Vagina (tissue), 2 donors: ENCODE measurements around the gene STYK1. TPM values are rescaled to one million over a fixed set of nuclear protein-coding genes. Genes with fewer than 3 reads are reported as not detected.

Experiments
- DNase-seq, 2 donors: peaks; one replicate each; pipeline ENCODE4 v3.0.0-alpha.2; 2017; ENCODE audit errors: extremely low spot score in 2 of 2
- H3K27ac ChIP-seq: fragments of 200-600 bp; sonication (generic); one replicate; pipeline ENCODE4 v1.5.1; 2019
- H3K27me3 ChIP-seq: fragments of 200-600 bp; sonication (generic); one replicate; pipeline ENCODE4 v1.5.1; 2019
- H3K36me3 ChIP-seq, 2 donors: fragments of 200-600 bp; sonication (generic); one replicate each; pipeline ENCODE4 v1.5.1; 2017 to 2019
- H3K4me1 ChIP-seq: fragments of 200-600 bp; sonication (generic); one replicate; pipeline ENCODE4 v1.5.1; 2019
- H3K4me3 ChIP-seq, 2 donors: fragments of 200-600 bp; sonication (generic); 1 replicate in 1 of 2; 2 replicates in 1 of 2; pipeline ENCODE4 v1.5.1; 2016 to 2019
- H3K9me3 ChIP-seq: fragments of 200-600 bp; sonication (generic); one replicate; pipeline ENCODE4 v1.5.1; 2019
- POLR2A ChIP-seq, 2 donors: fragments of 450-650 bp; IDR thresholded peaks; one replicate each; pipeline ENCODE4 v1.6.1; 2017; ENCODE audit warnings: antibody characterized with exemption in 2 of 2, mild to moderate bottlenecking in 2 of 2, moderate library complexity in 2 of 2
- POLR2AphosphoS5 ChIP-seq, 2 donors: sonication (generic); formaldehyde crosslinking; IDR thresholded peaks; one replicate each; pipeline ENCODE4 v1.9.0; 2017; ENCODE audit warnings: antibody characterized with exemption in 2 of 2, mild to moderate bottlenecking in 2 of 2, low read depth in 1 of 2; ENCODE audit not compliant: insufficient read depth in 1 of 2
- intact Hi-C: fragments of 100-400 bp; cut with DNase I; formaldehyde crosslinking; loops from one replicate; pipeline ENCODE4 v1.15.1; 2023
- total RNA-seq: library from RNA; depleted of rRNA; stranded (reverse); fragments of >200 nt; gene quantifications from one replicate; pipeline ENCODE4 v1.2.3, GENCODE V29; 2016
- TF ChIP-seq, protein P1 (sequence below), 3 experiments: fragments of 450-650 bp in 2 of 3; fragments of 200-600 bp in 1 of 3; sonication (generic) in 1 of 3; IDR thresholded peaks; one replicate each; pipeline ENCODE4 v1.5.1; 2017 to 2019; ENCODE audit warnings: antibody characterized with exemption in 3 of 3, mild to moderate bottlenecking in 2 of 3, moderate library complexity in 2 of 3

STYK1 gene
- total RNA-seq, 1 donor from 2014 or later: 6.4 TPM

DNA sequence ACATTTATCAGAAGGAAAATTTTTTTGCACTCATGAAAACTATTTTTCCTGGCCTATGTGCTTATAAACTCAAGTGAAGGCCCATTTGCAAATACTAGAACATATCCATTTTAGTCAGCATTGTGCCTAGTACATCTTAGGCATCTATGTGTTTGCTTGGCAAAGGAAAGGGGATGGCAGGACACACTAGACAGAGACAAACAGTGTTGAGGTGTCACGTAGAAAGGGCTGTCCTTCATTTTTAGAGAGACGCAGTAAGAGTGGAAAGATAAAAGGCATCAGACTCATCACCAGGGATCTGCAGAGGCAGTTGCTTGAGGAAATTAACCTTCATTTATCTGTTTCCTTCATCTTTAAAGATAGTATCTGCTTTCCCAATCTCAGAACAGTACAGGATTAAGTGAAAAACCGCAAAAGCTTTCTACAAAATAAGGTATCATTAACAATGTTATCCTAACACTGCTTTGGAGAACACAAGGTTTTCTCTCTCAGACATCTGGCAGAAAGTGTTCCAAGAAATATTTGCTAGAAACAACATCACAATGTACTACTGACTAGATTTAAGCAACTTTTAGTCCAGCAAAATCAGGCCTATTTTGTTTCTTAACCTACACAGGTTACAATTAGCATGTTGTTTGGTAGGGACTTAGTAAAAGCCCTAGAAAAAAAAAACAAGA is 47.3 kb upstream of the STYK1 start:
- intact Hi-C loops: no loop called here
- DNase-seq: no peak
- Histone ChIP-seq H3K27me3 (no peaks in the 10 kb centered on the region), H3K4me1 (peaks cover 59% of the 10 kb centered on the region), H3K9me3 (no peaks in the 10 kb centered on the region), H3K36me3 (no peaks in the 10 kb centered on the region), H3K27ac (peak overlapping the region; percentile 99), H3K4me3 (peak overlapping the region; percentile 85 to 93)
- TF ChIP-seq, protein P1, sequence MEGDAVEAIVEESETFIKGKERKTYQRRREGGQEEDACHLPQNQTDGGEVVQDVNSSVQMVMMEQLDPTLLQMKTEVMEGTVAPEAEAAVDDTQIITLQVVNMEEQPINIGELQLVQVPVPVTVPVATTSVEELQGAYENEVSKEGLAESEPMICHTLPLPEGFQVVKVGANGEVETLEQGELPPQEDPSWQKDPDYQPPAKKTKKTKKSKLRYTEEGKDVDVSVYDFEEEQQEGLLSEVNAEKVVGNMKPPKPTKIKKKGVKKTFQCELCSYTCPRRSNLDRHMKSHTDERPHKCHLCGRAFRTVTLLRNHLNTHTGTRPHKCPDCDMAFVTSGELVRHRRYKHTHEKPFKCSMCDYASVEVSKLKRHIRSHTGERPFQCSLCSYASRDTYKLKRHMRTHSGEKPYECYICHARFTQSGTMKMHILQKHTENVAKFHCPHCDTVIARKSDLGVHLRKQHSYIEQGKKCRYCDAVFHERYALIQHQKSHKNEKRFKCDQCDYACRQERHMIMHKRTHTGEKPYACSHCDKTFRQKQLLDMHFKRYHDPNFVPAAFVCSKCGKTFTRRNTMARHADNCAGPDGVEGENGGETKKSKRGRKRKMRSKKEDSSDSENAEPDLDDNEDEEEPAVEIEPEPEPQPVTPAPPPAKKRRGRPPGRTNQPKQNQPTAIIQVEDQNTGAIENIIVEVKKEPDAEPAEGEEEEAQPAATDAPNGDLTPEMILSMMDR (IDR thresholded peaks at IDR 0.05): no peak
- TF ChIP-seq POLR2A (IDR thresholded peaks at IDR 0.05) (no peak), POLR2AphosphoS5 (IDR thresholded peaks at IDR 0.05; ENCODE audit: insufficient read depth in 1 of 2, low read depth in 1 of 2) (no peak)

DNA sequence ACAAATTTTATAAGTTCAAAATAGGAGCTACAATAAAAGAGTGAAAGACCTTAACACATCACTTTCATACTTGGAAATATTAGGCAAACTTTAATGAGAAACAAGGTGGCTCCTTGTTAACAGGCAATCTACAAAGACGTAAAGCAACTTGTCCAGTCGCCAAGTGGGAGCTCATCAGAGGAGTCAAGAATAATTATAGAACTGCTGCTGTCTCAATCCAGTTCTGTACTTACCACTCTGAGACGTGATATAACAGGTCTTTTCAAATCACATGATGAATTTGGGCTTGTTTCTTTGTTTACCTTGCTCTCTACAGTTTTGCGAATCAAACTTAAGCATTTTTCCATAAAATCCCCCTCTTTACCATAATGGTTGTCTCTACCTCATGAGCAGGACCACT is 45.6 kb upstream of the STYK1 start:
- TF ChIP-seq POLR2AphosphoS5 (IDR thresholded peaks at IDR 0.05; ENCODE audit: insufficient read depth in 1 of 2, low read depth in 1 of 2) (peak in 1 of 2 donors; percentile 57), POLR2A (IDR thresholded peaks at IDR 0.05) (no peak)
- intact Hi-C loops: no loop called here
- no peaks in the 10 kb centered on the region for H3K27me3 ChIP-seq
- peak overlapping the region; percentile 99 for H3K27ac ChIP-seq
- no peak for DNase-seq
- H3K4me1 ChIP-seq: peaks cover 63% of the 10 kb centered on the region
- H3K36me3 ChIP-seq: peaks cover 0 to 16% of the 10 kb centered on the region in 2 donors
- H3K9me3 ChIP-seq: no peaks in the 10 kb centered on the region
- H3K4me3 ChIP-seq: peak overlapping the region in 1 of 2 donors; percentile 13

DNA sequence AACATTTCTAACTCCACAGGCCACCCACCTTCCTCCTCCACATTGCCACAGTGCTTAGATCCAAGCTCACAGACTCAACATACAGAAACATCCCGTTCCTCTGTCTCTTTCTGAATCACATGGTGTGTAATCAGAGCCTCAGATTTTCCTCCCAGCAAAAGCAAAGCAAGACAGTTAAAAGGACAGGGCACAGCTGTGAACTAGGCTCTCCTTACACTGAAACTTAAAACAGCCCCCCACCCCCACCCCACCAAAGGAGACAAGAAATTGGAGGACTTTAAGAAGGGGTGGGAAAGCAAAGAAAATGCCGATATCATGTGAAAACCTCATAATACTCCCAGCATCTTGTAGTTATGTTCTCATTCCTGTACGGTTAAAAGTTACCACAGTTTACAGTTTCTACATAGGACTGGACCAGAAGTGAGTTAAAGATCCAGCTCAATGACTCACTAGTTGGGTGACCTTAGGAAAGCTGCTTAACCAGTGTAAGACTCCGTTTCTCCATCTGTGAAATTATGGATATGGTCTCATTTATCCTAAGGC is 44.5 kb upstream of the STYK1 start:
- Histone ChIP-seq H3K4me1 (peaks cover 55% of the 10 kb centered on the region), H3K4me3 (peak overlapping the region in 1 of 2 donors; percentile 13), H3K36me3 (peaks cover 0 to 27% of the 10 kb centered on the region in 2 donors), H3K27me3 (no peaks in the 10 kb centered on the region), H3K9me3 (no peaks in the 10 kb centered on the region), H3K27ac (peak overlapping the region; percentile 99)
- no peak for DNase-seq
- TF ChIP-seq, protein P1 (IDR thresholded peaks at IDR 0.05): no peak
- peak in 1 of 2 donors; percentile 36 for TF ChIP-seq POLR2AphosphoS5 (IDR thresholded peaks at IDR 0.05; ENCODE audit: insufficient read depth in 1 of 2, low read depth in 1 of 2)
- intact Hi-C loops: no loop called here

DNA sequence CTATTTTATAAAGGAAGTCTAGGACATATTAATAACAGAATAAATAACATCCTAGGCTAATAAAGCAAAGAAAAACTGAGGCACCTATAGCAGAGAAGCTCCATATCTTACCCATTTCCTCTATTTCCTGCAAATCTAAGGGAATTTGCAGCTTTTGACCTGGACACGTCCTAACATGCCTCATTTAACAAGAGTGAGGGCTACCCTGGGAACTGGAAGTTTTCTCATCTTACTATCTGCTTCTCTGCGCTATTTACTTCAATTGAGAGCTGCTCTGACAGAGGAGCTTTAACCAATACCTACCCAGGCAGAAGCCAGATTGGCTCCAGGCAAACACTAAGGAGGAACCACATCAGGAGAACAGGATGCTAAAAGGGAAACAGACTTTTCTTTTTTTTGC is 43.6 kb upstream of the STYK1 start:
- peaks cover 0 to 36% of the 10 kb centered on the region in 2 donors for H3K36me3 ChIP-seq

DNA sequence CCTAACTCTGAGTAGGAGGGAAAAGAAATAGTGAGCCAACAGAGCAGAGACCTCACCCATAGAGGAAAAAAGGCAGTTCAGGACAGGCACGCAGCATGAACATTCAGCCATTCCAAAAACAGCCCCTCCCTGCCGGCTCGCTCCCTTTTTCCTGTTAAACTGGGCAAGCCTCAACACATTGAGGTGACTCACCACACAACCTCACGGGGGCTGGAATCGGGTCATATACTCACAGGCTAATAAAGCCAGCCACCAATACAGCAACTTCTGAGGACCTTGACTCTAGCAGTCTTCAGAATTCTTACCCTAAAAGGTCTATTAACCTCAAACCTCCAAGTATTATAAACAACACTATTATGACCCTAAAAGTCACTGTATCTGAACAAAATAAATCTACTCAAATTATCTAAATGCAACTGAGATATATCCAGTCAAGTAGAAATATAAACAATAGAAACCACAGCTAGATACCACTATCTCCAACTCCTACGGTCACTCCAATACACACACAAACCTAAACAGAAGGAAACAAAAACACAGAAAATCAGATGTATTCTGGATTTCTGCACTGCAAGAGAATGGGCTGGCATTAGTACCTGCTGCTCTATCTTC is 43.0 kb upstream of the STYK1 start:
- Histone ChIP-seq H3K36me3 (peaks cover 0 to 42% of the 10 kb centered on the region in 2 donors), H3K9me3 (no peaks in the 10 kb centered on the region), H3K27me3 (no peaks in the 10 kb centered on the region), H3K27ac (peak overlapping the region; percentile 99), H3K4me3 (peak overlapping the region; percentile 12 to 20), H3K4me1 (peaks cover 55% of the 10 kb centered on the region)
- DNase-seq: peak in 1 of 2 donors; percentile 94
- intact Hi-C loops: no loop called here
- TF ChIP-seq POLR2AphosphoS5 (IDR thresholded peaks at IDR 0.05; ENCODE audit: insufficient read depth in 1 of 2, low read depth in 1 of 2) (peak in 1 of 2 donors; percentile 93), POLR2A (IDR thresholded peaks at IDR 0.05) (peak in 1 of 2 donors; percentile 11)
- TF ChIP-seq, protein P1 (IDR thresholded peaks at IDR 0.05): no peak

More for the DNA sequence above, 43.6 kb upstream of the STYK1 start:
- H3K27ac ChIP-seq: peak overlapping the region; percentile 99
- no peaks in the 10 kb centered on the region for H3K27me3 ChIP-seq
- TF ChIP-seq POLR2AphosphoS5 (IDR thresholded peaks at IDR 0.05; ENCODE audit: insufficient read depth in 1 of 2, low read depth in 1 of 2) (no peak), POLR2A (IDR thresholded peaks at IDR 0.05) (no peak)
- TF ChIP-seq, protein P1 (IDR thresholded peaks at IDR 0.05): no peak
- intact Hi-C loops: no loop called here
- H3K9me3 ChIP-seq: no peaks in the 10 kb centered on the region
- peak overlapping the region in 1 of 2 donors; percentile 12 for H3K4me3 ChIP-seq
- peaks cover 55% of the 10 kb centered on the region for H3K4me1 ChIP-seq
- DNase-seq: no peak
